HG02588 (cell line): ENCODE results near the gene ZFP3.
"Not testable (repeated sequence)": the region's sequence is repeated elsewhere in the genome, so short reads cannot be mapped to it uniquely, and the experiment has no call there.

Experiments
- ATAC-seq: cut with Tn5 transposase; IDR thresholded peaks from one replicate; pipeline ENCODE4 v1.9.1; 2021; ENCODE audit warnings: mild to moderate bottlenecking, moderate library complexity; ENCODE audit not compliant: unreplicated experiment

Gene ZFP3

DNA sequence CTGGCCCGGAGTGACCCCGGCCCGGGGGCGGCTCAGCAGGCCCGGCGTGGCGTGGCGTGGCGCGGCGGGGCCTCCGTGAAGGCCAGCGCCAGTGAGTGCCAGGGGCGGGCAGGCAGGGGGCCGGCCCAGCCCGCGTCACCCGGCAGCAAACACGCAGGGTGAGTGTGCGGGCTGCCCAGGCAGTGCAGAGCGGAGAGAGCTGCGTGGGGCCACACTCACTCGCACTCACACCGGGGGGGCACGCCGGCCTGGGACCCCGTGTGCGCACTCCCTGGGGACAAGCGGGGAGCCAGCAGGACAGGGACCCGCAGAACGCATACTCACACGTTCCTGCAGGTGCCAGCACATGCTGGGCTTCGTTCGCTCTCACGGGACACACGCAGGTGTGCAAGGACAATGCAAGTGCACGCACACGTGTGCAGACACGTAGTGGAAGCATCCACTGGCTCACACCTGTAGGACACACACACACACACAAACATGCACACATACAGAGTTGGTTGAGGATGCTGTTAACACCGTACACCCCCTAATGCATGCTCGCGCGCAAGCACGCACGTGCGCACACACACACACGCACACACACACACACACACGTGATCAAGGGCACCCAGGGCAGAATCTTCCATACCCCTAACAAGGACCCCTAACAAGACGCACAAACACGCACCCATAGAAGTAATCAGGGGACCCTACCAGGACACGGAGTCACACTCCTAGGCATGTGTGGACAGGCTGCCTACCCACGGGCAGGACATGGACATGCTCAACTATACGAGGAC, 45.3 kb downstream of the ZFP3 start:
- ATAC-seq, result no peak

DNA sequence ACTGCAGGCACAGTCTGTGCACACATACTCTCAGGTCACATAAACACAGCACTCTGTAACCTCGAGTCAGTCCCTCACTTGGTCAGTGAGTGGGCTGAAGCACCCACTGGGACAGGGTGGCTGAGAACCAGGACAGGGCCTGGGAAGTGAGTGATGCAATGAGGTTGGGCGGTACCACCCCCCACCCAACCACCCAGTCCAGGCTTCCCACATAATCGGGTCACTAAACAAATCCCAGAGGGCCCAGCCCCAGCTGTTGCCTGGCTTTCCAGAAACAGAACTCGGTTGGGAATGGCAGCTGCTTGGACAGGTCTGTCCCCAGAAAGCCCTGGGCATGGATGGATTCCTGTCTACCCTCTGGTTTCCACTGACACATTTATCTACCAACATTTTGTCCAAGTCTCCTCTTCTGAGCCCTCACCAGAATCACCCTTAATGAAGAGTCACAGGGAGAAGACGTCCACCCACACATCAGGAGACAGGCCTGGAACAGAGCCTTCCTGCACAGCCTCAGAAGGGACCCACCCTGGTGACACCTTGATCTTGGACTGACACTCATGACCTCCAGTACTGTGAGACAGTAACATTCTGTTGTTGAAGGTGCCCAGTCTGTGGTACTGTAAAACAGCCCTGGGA, 46.0 kb downstream of the ZFP3 start:
- not testable (repeated sequence) for ATAC-seq

DNA sequence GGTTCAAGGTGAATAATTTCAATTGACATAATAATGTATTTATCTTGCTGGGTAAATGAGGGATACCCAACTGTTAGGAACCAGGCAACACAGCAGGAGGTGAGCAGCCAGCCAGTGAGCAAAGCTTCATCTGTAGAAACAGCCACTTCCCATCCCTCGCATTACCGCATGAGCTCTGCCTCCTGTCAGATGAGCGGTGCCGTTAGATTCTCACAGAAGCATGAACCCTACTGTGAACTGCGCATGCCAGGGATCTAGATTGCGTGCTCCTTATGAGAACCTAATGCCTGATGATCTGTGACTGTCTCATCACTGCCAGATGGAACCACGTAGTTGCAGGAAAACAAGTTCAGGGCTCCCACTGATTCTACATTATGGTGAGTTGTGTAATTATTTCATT, 46.6 kb downstream of the ZFP3 start:
- ATAC-seq, result not testable (repeated sequence)

DNA sequence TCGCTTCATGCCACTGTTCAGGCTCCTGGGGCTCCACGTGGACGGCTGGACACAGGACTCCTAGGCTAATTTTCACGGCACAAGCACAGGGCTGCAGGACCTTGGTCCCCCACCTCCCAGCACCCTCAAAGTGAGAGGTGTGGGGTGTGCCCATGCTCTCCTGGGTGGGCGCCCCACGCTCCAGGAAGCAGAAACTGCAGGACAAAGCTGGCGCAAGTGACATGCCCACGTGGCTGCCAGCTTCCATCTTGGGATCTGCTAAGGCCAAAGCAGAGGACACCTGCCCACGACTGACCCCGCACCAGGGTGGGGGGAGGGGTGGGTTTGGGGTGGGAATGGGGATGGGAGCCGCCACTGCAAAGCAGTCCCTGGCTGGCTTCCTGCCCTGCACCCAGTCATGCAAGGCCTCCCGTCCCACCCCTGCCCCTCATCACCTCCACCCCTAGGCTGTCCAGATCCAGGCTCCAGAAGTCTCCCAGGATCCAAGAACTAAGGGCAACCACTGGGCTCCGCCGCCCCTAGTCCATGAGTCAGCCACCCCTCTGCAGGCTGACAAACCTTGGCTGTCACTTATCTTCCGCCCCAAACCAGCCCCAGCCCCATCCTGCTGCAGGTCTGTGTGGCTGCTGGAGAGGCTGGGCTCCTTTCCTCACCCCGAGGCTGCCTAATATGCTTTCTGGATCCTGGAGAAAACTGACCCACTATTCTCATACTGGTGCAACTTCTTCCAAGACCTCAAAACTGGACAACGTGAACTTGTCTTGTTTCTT, 48.6 kb downstream of the ZFP3 start:
- ATAC-seq, result no peak

DNA sequence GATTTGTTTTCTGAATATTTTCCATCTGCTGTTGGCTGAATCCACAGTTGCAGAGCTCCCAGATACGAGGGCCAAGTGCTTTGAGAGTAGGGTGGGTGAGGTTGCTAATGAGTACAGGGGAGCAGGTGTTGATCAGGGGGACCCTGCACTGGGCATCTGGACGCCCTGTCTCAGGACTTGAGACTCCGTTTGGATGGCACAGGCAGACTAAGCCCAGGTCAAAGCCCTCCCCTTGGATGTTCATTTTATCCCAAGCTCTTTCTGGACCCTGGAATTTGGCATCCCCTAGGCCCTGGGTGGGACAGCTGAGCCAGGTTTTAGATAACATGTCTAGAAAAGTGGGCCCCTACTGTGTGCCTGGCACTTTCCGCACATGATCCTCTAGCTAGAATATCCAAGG, 49.6 kb downstream of the ZFP3 start:
- no peak for ATAC-seq

DNA sequence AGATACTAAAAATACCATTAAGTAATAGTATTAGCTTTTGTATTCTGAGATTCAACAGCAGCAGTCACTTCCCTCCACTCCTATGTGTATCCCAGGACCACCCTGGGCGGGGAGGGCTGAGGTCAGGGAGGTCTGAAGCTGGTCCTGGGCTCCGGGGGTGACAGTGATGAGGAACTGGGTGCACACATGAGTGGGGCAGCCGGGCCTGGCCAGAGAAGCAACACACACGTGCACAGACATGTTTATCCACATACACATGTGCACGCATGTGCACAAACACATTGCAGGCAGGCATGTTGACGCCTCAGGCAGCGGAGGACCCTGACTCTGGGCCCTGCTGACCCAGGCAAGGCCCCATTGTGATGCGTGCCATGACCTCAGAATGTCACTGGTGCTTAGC, 50.1 kb downstream of the ZFP3 start:
- not testable (repeated sequence) for ATAC-seq

DNA sequence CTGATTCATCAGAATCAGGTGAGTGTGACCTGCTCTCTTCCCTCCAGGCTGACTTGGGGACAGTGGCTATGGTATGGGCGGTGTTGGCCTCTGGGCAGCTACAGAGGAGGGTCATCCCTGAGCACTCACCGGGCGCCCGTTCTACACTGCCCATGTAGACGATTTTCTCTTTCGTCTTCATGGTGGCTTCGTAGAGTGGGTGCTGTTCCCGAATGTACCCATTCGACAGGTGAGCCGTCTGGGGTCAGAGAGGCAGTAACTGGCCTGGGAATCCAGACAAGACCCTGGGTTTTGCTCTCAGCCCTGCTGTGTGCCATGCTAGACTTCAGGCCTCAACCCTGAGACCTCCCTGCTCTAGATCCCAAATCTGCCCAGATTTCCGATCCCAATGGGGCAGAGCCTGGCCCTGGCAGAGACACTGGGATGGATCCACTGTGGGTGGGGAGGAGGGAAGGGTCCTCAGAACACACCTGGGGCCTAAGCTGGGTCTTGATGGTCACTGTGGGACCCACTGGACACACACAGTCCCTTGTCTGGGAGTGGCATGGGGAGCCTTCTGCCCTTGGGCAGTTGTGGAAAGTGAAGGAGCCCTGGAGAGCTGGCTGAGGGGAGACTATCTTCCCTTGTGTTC, 50.8 kb downstream of the ZFP3 start:
- no peak for ATAC-seq

DNA sequence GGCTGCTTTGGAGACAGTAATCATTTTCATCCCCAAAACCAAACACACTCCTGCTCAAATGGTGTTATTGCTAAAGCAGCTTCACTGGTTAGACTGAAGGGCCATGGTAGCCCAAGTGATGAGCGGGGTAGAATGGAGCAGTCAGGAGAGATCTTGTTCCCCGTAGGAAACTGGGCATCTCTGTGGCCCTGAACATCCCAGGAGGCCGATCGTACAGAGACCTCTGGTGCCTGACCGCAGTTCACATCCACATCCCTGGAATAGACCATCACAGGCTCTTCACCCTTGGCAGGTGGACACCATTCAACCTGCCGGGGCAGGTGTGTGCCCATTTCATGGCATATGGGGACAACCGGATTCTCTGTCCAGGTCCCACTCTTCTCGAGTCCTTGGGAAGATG, 51.5 kb downstream of the ZFP3 start:
- ATAC-seq, result not testable (repeated sequence)

DNA sequence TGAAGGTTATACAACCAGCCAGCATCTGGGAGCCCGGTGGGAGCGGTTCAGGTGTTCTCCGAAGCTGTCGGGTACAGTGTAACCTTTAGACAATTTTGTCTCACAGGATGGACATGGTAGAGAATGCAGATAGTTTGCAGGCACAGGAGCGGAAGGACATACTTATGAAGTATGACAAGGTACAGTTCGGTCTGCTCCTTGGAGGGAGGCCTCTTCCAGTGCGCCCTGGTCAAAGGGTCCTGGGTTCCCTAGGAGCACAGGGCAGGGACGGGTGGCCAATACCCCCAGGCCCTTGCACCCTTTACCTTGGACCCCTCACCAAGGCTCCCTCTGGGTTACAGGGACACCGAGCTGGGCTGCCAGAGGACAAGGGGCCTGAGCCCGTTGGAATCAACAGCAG, 52.0 kb downstream of the ZFP3 start:
- ATAC-seq, result not testable (repeated sequence)

DNA sequence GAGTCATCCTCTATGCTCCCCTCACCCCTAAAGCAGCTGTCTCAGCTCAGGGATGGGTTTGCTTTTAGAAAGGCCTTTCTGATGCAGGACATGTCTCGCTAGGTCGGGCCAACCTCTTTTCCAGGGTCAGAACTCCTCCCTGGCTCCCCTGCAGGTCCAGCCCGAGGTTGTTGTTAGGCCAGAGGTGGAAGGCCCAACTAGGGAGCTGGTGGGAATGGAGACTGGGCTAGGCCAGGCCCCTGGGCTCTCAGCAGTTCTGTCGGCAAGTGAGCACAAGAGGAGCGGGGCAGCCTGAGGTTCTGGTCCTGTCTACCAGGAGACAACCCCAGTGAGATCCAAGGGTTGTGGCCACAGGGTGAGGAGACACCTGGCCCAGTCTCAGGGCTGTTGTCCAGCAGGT, 52.4 kb downstream of the ZFP3 start:
- not testable (repeated sequence) for ATAC-seq

DNA sequence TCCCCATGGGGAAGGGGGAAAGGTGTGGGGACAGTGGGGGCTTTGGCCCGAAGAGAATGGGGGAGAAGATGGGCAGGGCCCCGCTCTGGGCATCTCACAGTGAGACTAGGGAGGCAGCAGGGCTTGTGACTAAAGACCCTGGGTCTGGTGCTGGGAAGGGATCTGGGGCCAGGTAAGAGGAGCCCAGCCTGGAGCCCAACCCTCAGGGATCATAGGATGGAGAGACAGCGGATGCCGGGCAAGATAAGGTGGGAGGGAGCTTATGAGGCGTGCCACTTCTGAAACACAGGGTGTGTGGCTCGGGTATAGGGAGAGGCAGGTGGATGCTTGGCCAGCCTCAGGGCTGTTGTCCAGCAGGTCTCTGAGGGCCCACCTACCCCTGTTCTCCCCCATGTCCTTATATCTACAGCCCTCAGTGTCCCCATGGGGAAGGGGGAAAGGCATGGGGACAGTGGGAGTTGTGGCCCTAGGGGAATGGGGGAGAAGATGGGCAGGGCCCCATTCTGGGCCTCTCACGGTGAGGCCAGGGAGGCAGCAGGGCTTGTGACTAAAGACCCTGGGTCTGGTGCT, 53.0 kb downstream of the ZFP3 start:
- no peak for ATAC-seq

DNA sequence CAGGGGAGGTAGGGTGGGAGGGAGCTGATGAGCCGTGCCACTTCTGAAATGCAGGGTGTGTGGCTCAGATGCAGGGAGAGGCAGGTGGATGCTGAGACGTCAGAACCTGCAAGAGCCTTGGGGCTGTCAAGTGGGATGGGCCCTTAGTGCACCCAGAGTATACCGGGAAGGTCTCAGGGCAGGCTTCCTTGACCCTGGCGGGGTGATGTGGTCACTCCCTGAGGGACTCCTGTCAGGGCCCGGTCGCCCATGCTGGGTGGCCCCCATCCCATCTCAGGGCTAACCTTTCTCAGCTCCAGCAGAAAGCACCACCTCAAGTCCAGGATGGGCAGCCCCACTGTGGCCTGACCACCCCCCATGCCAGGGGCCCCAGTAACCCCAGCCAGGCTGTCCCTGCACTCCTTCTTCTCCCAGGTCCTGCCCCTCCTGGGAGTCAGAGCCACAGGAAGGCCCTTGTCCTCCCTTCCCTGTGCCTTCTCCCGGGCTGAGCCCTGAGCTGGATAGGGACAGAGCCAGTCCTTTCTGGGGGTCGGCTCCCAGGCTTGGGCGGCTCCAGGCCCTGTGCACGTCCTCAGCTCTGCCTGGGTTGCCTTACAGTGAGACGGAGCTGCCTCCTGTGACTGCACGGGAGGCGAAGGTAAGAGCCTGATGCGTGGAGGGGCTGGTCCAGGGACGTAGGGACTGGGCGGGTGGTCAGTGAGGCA, 53.7 kb downstream of the ZFP3 start:
- ATAC-seq, result not testable (repeated sequence)

DNA sequence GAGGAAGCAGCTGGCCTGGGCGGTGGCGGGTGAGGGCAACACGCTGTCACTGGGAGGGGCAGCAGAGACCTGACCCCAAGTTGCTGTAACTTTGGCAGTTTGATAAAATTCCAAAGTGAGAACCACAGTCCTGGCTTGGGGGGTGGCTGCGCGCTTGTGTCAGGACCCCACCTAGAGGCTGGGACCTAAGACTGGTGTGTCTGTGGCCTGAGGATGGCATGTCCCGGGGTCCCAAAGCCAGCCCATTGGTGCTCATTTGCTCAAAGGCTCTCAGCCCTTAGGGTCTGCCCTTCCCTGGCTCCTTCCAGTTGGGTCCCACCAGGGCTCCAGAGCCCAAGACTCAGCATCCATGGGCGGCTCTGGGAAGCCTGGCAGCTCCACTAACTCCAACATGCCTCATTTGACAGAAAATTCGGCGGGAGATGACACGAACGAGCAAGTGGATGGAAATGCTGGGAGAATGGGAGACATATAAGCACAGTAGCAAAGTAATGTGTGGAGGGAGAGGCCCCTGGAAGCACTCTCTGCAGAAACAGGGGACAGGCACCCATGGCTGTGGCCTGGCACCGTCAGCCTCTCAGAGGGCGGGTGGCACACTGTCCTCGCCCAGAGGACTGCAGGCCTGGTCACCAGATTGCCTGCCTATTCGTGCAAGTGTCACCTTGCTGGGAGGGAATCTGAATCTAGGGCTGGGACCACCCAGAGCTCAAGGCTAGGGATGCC, 54.4 kb downstream of the ZFP3 start:
- not testable (repeated sequence) for ATAC-seq

DNA sequence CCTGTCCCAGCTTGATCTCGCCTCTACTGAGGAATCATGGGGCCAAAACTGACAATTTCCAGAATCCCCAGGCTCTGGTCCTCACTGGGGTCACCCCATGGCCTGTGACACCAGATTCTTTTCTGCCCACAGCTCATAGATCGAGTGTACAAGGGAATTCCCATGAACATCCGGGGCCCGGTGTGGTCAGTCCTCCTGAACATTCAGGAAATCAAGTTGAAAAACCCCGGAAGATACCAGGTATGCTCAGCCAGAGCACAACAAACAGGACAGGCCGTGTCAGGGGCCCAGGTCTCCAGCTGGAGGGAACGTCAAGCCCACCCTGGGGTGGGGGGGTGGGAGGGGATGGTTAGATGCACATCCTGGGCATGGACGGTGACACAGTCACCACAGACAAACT, 55.0 kb downstream of the ZFP3 start:
- no peak for ATAC-seq

DNA sequence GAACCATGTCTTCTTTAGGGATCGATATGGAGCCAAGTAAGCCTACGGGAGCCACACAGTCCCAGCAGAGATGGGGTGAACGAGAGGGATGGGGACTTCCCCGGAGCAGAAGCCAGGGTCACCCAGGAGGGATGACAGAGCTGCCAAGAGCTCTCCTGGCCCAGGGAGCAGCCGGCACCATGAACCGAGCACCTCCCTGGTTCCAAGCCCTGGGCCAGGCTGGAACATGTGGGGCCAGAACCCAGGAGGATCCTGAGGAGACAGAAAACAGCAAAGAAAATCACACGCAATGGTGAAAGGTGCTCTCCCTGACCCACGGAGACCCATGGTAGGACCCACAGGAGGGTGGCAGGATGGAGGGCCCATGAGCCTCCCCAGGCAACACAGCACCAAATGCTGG, 55.7 kb downstream of the ZFP3 start:
- ATAC-seq, result not testable (repeated sequence)

DNA sequence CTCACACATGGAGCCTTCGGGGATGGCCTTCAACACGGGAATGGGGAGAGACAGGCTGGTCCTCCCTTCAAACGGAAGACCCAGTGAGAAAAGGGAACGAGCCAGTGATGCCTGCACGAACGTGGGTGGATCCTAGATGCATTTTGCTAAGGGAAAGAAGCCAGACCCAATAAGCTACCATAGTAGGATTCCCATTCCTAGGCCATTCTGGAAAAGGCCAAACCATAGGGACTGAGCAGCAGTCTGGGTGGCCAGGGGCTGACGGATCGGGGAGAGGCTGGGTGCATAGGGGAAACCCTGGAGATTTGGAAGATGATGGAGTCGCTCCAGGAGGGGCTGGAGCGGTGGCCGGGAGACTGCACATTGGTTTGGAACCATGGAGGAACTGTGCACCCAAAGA, 56.3 kb downstream of the ZFP3 start:
- ATAC-seq, result not testable (repeated sequence)

DNA sequence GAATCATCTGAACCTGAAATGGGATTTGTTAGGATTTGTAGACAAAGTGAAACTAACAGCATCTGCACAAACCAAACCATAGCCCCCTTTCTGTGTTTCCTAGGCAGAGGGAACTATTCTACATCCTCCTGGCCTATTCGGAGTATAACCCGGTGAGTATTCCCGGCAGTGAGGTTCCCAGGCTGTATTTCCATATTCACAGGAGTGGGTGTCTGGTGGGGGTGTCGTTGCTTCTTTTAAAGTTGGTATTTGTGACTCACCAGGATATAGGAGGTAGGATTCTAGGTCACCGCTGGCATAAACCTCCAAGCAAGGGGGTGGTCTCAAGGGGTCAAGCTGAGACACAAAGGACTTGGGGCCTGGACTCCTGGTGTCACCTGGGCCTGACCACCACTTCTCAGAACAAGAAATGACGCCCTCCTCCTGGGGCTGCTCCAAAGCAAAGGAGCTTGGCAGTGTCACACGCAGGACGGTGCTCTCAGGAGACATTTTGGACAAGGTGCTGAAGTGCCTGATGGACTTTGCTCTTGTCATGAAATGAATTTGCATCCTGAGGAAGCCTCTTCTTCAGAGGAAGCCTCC, 57.0 kb downstream of the ZFP3 start:
- ATAC-seq, result not testable (repeated sequence)

DNA sequence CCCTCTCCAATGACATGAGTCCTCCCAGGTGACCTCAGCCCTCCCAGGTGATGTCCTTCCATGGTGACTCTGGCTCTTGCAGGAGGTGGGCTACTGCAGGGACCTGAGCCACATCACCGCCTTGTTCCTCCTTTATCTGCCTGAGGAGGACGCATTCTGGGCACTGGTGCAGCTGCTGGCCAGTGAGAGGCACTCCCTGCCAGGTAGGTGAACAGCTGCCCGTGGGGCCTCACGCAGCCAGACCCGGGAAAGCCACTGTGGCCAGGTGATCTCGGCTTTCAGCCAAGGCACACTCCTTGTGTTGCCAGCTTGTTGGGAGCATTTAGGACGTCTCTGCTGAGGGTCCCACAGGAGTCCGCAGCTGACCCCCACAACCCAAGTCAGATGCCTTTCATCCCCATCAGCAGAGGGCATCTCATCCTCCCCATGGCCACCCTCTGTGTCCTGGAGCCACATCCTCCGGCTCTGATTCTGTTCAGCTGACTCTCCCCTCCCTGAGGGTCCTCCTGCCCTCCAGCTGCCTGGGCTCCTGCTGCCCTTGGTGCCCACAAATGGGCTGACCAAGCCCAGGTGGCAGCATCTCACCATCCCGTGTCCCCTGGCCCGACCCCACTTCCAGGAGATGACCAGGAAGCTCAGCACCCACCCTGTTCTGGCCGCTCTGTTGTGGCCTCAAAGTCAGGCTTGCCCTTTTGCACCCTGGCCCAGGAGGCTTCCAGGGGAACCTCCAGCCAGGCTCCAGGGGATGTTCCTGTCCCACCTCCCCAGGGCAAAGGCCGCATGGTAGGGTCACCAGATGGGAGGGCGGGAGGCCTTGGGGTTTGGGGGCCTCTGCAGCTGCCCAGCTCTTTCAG, 57.7 kb downstream of the ZFP3 start:
- no peak for ATAC-seq
